Measurements from ENCODE around the gene DERA.

DNA sequence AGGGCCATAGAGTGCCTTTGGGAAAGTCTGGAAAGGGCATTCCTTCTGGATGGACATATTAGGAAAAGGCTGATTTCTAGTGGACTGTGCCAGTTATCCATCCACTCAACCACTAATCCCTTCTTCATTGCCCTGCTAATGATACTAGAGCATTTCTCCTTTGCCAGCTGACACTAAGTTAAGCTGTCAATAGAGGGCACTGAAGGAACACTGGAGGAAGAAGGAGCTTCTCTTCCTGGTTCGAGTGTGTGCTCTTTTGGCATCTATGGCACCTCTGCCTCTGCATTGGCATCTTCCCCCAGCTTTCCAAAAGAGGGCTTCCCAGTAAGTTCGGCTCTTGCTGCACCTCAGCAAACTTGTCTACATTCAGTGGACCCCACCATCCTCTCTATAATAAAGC, 165.4 kb downstream of the DERA start:
- TF ChIP-seq, protein P1, sequence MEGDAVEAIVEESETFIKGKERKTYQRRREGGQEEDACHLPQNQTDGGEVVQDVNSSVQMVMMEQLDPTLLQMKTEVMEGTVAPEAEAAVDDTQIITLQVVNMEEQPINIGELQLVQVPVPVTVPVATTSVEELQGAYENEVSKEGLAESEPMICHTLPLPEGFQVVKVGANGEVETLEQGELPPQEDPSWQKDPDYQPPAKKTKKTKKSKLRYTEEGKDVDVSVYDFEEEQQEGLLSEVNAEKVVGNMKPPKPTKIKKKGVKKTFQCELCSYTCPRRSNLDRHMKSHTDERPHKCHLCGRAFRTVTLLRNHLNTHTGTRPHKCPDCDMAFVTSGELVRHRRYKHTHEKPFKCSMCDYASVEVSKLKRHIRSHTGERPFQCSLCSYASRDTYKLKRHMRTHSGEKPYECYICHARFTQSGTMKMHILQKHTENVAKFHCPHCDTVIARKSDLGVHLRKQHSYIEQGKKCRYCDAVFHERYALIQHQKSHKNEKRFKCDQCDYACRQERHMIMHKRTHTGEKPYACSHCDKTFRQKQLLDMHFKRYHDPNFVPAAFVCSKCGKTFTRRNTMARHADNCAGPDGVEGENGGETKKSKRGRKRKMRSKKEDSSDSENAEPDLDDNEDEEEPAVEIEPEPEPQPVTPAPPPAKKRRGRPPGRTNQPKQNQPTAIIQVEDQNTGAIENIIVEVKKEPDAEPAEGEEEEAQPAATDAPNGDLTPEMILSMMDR (conservative IDR thresholded peaks at IDR 0.05; ENCODE audit: low read depth, low read length) = peak; percentile 84
- TF ChIP-seq EZH2 (IDR thresholded peaks at IDR 0.05; ENCODE audit: borderline replicate concordance, low read depth, low read length, poor library complexity, severe bottlenecking) = no peak

Measured in A673 (cell line).